GM19351 (cell line): ENCODE results near the gene SULT2B1.
"Not testable (repeated sequence)": the region's sequence is repeated elsewhere in the genome, so short reads cannot be mapped to it uniquely, and the experiment has no call there.

Experiments
- ATAC-seq: cut with Tn5 transposase; IDR thresholded peaks from one replicate; pipeline ENCODE4 v1.9.1; 2021; ENCODE audit warnings: mild to moderate bottlenecking, moderate library complexity; ENCODE audit not compliant: unreplicated experiment

Gene SULT2B1

DNA sequence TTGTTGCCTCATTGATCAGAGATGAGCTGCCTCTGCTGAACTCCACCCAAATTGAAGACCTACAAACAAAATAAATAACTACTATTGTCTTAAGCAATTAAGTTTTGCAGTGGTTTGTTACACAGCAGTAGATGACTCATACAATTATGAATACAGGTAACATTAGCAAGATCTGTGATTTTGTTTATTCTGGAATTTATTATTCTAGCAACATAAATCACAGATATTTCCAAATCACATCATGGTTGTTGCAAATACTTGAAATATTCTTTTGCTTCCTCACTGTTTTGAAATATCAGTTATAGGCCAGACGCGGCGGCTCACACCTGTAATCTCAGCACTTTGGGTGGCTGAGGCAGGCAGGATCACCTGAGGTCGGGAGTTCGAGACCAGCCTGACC is 27.2 kb upstream of the SULT2B1 start:
- no peak for ATAC-seq

DNA sequence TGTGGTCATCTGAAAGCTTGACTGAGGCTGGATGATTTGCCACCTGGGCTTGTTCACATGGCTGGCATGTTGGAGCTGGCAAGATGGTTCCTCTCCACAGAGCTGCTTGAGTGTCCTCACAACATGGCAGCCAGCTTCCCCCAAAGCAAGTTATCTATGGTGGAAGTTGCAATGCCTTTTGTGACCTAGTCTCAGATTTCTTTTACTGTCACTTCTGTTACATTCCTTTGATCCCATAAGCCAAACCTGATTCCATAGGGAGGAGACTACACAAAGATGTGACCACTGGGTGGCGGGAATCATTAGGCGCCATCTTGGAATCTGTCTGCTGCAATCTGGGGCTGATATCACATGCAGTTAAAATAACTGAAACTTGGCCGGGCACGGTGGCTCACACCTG is 22.8 kb upstream of the SULT2B1 start:
- ATAC-seq, result no peak

DNA sequence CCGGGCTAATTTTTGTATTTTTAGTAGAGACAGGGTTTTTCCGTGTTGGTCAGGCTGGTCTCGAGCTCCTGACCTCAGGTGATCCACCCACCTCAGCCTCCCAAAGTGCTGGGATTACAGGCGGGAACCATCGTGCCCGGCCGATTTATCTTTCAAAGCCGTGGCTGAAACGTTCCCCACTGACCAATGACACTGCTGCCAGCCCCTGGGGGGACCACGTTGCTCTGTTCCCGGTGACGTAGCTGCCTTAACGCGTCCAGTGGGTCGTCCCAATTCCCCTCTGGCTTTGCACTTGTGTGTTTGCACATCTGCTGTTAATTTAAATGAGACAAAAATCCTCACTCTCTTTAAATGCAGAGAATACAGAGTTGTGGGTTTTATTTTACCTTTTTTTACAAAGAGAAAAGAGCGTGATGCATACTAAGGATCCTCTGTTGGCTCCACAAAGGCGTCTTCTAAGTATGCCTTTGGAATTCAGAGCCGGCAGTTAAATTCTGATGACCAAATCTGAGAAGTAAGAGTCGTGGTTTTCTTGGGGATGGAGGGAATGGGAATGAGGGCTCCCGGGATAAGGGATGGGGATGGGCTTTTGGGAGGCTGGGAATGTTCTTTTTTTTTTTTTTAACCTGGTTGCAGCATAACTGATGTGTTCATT is 21.8 kb upstream of the SULT2B1 start:
- no peak for ATAC-seq

DNA sequence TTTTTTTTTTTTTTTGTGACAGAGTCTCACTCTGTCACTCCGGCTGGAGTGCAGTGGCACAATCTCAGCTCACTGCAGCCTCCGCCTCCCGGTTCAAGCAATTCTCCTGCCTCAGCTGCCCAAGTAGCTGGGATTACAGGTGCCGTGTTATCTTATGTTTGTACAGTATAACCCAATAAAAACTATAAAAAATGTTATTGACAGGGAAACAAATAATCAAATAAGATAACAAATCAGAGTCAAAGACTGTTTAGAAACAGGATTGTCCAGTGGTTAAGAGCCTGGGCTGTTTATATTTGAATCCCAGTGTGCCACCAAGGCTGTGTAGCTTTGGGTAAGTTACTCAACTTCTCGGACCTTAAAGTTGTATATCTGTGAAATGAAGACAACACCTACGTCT is 21.2 kb upstream of the SULT2B1 start:
- no peak for ATAC-seq

DNA sequence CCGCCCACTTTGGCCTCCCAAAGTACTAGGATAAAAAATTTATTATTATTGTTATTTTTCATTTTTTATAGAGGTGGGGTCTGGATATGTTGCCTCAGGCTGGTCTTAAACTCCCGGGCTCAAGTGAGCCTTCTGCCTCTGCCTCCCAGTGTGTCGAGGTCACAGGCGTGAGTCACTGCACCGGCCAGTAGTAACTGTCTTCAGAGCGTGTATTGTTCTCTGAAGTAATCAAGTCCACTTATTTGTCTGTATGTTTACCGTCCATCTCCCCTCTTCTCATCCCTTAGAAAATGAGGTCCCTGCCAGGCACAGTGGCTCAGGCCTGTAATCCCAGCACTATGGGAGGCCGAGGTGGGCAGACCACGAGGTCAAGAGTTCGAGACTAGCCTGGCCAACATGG is 18.2 kb upstream of the SULT2B1 start:
- no peak for ATAC-seq

DNA sequence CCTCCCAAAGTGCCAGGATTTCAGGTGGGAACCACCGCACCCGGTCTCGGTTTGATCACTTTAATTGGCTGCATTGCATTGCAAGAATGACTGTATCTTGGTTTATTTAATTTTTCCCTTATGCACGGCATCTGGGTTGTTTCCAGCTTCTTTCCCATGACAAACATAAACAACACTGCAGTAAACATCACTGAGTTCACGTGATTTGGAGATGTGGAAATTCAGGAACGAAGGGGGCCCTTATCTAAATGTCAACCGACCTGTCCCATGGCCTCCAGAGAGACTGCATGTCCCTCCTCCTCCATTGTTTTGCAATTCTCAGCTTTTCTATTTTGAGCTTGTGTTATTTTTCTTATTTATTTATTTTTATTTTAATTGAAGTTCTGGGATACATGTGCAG is 14.4 kb upstream of the SULT2B1 start:
- no peak for ATAC-seq

DNA sequence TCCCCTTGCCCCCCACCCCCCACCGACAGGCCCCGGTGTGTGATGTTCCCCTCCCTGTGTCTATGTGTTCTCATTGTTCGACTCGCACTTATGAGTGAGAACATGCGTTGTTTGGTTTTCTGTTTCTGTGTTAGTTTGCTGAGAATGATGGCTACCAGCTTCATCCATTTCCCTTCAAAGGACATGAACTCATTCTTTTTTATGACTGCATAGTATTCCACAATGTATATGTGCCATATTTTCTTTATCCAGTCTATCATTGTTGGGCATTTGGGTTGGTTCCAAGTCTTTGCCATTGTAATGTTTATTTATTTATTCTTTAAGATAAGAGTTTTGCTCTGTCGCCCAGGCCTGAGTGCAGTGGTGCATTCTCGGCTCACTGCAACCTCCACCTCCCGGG is 13.9 kb upstream of the SULT2B1 start:
- not testable (repeated sequence) for ATAC-seq

DNA sequence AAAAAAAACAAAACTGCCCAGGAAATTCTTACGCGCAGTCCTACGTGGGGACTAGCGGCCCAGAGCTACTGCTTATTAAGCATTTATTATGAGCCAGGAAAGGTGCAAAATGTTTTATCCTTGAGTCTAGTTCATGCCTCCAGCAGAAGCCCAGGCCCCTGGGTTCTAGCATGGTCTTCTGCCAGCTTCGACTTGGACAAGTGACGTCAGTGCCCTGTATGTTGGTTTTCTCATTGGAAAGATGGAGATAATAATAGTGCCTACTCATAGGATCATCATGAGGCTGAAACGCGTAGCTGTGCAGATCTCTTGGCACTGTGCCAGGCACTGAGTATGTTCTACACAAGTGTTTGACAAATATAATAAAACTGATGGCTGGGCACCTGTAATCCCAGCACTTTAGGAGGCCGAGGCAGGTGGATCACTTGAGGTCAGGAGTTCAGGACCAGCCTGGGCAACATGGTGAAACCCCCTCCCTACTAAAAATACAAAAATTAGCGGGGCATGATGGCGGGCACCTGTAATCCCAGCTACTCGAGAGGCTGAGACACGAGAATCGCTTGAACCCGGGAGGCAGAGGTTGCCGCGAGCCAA is 12.4 kb upstream of the SULT2B1 start:
- ATAC-seq, result no peak

DNA sequence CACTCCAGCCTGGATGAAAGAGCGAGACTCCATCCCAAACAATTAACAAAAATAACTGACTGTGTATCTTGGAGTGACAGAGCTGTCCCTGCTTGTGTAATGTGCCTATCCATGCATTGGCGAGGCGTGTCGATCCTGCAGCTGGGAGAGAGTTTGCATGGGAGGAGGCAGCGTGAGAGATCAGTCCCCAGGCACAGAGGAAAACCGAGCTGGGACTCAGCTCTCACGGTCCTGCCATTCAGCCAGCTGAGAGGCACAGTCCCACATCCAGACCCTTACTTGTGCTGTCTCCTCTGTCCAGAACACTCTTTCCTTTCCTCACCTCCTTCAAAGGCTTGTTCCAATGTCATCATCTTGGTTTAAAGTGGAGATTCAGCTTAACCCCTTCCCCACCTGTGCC is 11.9 kb upstream of the SULT2B1 start:
- no peak for ATAC-seq

DNA sequence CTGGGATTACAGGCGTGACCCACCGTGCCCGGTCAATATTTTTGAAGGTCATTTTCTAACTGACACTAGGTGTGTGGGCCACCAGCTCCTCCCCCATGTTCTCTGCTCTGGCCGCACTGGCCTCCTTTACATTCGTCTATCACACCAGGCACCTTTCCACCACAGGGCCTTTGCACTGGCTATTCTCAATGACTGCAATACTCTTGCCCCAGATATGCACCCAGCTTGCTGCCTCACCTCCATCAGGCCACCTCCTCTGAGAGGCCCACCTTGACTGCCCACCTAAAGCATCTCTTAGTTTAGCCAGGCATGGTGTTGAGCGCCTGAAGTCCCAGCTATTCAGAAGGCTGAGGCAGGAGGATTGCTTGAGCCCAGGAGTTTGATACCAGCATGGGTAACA is 10.2 kb upstream of the SULT2B1 start:
- ATAC-seq, result no peak

DNA sequence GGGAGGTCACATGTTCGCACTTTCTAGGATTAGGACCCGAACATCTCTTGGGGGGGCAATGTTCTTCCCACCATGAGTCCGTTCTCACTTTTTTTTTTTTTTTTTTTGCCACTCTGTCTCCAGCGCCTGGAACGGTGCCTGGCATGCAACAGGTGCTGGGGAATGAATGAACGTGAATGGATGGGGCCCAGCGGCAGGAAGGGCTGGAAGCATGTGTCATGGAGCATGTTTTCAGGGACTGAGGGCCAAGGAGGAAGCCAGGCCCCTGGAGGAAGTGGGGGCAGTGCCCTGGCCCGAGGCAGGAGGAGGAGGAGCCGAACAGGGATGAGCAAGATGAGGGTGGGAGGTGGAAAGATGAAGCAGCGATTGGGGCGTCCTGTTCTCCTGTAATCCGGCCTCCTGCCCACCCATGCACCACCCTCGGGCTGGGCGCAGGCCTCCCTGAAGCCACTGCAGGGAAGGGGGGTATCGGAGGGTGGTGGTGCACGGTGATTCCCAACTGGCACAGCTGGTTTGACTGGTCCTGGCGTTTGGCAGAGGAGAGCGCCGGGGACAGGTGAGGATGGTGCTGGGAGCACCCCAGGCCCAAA is 8.8 kb upstream of the SULT2B1 start:
- ATAC-seq, result no peak

DNA sequence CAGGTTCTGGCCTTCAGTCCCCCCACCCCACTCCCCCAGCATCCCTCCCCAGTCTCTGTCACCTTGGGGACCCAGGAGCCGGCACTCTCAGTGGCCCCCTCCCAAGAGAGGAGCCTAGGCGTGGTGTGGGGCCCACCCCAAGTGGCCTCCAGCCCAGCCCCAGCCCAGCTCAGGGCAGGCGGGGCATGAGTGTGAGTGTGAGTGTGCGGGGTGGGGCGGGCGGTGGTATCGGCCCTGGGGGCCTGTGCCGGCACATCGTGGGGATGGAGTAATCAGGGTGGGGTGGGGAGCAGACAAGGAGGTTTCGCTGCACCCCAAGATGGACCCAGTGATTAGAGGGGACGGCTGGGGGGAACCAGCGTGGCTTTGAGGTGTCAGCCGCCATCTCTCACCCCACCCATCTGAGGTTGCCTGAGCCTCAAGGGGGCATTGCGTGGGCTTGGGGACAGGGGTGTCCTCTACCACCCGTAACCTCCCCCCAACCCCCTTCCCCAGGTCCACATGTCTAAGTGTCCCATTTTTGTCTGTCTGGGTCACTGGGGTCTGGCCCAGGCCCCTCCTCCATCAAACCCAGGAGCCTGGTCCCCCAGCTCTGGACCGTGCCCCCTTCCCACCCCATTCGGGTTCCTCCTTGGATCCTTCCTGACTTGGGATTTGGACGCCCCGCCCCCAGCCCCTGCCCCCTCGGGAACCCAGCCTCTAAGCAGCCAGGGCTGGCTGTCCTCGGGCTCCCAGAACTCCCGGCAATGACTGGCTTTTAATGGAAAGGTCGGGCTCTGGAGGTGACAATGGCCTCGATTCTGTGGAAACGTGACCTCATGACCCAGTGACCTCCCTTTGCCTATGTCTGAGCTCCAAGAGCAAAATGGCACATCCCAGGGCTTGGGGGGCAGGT is 6.9 kb upstream of the SULT2B1 start:
- no peak for ATAC-seq

DNA sequence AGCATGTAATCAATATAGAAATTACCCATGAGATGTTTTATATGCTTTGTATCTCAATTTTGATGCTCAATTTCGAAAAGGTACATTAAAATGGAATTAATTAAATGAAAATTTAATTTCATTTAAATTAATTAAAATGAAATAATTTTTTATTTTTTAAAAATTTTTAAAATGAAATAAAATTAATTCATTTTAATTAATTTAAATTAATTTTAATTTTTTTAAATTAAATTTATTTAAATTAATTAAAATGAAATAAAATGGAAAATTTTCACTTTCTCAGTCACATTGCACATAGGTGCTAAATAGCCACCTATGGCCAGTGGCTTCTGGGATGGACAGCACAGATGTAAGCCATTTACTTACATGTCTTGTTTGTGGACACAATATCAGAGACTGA is 4.2 kb upstream of the SULT2B1 start:
- no peak for ATAC-seq

DNA sequence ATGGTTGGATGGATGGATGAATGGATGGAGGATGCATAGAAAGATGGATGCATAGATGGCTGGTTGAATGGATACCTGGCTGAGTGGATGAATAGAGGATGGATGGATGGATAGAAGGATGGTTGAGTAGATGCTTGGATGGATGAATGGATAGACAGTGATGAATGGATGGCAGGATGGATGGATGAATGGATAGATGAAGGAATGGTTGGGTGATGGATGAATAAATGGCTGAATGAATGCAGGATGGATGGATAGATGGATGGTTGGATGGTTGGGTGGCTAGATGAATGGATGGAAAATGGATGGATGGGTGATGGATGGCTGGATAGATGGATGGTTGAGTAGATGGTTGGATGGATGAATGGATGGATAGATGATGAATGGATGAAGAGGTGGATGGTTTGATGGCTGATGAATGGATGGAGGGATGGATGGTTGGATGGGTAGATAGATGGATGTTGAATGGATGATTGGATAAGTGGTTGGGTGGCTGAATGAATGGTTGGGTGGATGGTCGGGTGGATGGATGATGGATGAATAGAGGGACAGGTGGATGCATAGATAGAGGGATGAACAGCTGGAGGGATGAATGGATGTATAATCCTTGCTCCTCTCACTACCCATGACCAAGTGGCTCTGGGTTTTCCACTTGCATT is 3.6 kb upstream of the SULT2B1 start:
- ATAC-seq, result no peak

DNA sequence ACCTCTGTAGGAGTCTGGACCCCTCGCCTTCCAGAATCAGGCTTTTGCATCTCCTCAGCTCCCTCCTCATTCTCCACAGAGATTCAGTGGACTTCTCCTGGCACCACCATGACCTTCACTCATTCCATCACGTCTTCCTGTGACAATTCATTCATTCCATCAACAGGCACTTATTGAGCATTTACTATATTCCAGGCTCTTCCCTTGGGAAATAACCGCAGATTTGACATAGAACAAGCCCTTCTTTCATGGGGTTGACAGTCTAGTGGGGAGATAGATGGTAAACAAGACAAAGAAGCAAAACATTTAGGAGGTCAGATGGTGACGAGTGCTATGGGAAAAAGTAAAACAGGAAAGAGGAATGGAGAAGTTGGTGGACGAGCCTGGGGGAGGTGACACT is 2.6 kb upstream of the SULT2B1 start:
- no peak for ATAC-seq

DNA sequence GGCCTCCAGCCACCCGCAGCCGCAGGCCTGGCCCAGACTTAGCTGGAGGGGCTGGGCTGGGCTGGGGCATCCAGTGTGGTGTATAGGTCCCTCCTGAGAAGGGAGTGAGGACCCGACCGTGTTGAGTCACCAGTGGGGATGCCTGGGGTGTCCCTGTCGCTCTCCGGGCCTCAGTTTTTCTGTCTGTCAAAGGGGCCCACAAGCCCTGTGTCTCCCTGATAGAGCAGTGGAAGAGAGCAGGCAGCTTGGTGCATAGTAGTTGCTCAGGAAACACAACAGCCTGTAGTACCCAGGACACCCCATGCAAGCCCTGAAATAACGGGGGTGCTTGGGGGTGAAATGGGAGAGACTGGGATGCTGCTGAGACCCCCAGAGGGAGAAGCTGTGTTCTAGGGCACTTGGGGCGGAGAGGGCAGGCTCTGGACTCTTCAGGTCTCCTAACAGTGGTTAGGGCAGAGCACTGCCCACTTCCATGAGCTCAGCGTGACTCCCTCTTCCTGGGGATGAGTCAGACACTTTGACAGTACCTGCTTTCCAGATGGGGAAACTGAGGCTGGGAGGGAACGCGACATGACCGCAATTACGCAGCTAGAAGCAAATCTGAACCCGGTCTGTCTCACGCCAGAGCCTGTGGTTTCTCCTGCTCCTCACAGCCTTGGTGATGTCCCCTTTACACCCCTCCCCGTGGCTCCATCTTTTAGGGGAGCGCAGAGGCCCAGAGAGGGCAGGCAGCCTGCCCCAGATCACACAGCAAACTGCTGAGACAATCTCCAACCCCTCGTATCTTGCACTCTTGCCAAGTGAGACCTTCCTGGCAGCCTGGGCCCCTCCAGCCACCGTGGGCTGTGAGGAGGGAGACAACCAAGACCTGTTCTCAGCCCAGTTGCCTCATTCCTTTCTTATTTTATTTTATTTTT is 692 bp downstream of the SULT2B1 start:
- no peak for ATAC-seq

DNA sequence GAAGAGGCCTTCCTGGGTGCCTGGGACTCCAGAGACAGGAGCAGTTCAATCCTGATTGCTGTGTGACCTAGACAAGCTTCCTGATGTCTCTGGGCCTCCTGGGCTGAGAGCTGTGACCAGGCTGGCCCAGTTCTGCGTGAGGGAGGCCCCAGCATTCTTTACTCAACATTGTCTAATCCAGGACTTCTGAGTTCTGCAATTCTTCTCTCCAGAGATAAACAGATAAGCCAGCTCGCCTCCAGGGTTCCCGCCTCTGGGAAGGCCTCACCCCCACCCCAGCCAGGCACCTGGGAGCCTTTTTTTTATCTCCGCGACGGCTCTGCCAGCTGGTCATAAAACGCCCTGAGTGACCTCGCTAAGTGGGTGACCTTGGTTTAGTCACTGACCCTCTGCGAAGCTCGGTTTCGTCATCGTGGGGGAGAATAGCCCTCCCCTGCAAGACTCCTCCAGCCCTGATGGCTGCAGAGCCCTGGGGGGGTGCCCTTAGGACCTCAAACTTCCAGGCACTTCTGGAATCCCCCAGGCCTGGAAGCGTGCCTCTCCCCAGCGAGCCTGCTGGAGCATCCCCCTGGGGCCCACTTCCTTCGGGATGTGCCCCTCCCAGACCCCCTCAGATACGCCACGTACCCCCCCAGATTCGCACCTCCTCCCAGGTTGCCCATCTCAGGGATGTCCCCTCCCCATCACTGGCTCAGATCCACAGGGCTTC is 1.9 kb downstream of the SULT2B1 start:
- ATAC-seq, result no peak

DNA sequence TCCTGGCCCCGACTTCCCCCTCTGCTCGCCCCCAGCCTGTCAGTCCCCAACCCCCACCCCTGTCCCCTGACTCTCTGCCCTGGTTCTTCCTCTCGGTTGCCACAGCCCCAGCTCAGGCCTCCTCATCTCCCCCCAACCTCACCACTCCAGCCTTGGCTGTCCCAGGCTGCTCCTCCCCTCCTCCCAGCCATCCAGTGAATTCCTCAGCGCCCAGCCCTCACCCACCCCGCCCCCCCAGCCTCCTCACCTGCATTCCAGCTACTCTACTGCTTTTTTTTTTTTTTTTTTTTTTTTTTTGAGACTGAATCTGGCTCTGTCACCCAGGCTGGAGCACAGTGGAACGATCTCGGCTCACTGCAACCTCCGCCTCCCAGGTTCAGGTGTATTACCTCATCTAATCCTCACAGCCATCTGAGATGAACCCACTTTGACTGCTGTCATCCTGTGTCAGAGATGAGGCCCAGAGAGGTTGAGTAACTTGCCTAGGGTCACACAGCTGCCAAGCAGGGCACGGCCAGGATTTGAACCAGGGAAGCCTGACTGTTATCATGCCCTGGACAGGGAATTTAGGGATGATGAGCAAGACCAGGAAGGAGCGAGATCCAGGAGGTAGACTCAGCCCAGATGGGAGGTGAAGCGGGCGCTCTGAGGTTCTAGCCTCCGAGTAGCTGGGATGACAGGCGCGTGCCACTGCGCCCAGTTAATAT is 2.6 kb downstream of the SULT2B1 start:
- no peak for ATAC-seq

DNA sequence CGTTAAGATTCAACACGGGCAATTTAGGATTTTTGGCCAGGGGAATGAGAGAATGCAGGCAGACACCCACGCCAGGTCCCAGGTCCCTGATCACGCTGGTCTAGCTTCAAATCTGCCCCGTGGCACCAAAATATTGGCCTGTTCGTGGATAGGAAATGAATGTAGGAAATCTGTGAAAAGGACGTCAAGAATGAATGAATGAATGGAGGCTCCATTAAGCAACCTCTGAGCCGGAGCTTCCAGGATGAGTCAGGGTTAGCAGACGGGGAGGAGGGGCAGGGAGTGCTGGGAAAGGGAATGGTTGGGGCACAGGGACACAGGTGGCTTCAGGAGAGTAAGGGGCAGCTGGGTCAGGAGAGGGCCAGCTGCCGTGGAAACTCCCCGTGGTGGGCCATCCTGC is 4.2 kb downstream of the SULT2B1 start:
- no peak for ATAC-seq
